ENCODE results near the gene CPA1.

Gene CPA1

DNA sequence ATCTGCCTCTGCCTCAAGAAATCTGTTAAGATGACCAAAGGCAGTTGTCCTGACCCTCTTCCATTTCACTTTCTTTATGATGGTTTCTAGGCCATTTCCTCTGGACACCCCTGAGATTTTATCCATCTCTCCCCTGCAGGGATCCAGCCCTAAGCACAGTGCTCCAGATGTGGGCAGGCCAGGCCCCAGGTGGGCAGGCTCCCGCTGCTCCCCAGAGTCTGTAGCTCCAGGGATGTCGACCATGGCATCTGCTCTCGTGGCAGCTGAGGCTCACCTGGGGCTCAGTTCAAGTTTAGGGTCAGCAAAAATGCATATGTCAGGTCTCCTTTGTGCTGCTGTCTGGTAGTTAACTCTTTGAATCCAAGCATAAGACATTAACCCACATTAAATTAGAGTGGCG lies 48.7 kb downstream of the CPA1 start:
- Histone ChIP-seq H3K36me3 (ENCODE audit: control insufficient read depth, insufficient read depth, low read length) (no peaks in the 10 kb centered on the region), H3K9ac (ENCODE audit: low read length) (no peak overlapping the region), H3K4me1 (ENCODE audit: control insufficient read depth, insufficient read depth, low read length) (peaks cover 4% of the 10 kb centered on the region), H3K4me3 (ENCODE audit: low read length) (no peak overlapping the region), H3K9me3 (ENCODE audit: control insufficient read depth, low read length) (no peaks in the 10 kb centered on the region), H3K27me3 (ENCODE audit: control insufficient read depth, insufficient read depth, low read length) (no peaks in the 10 kb centered on the region)

DNA sequence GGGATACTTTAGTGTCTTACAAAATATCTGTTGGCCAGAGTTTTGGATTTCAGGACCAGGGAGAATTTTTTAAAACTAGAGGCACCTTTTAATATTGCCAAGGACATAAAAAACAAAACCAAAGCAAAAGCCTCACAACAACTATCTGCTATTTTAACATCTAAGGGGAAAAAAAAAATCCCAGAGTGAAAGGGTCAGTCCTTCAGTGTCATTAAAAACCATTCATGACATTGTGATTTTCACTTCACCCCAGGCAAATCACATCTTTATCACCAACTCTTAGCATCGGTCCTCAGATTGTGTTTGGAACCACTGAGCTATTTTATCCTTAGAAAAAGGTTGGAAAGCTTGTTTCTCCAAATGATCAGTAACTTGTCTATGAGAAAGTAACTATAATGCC lies 49.8 kb downstream of the CPA1 start:
- Histone ChIP-seq H3K9ac (ENCODE audit: low read length) (no peak overlapping the region), H3K4me1 (ENCODE audit: control insufficient read depth, insufficient read depth, low read length) (peaks cover 4% of the 10 kb centered on the region), H3K9me3 (ENCODE audit: control insufficient read depth, low read length) (no peaks in the 10 kb centered on the region), H3K27me3 (ENCODE audit: control insufficient read depth, insufficient read depth, low read length) (no peaks in the 10 kb centered on the region), H3K4me3 (ENCODE audit: low read length) (no peak overlapping the region), H3K36me3 (ENCODE audit: control insufficient read depth, insufficient read depth, low read length) (no peaks in the 10 kb centered on the region)

DNA sequence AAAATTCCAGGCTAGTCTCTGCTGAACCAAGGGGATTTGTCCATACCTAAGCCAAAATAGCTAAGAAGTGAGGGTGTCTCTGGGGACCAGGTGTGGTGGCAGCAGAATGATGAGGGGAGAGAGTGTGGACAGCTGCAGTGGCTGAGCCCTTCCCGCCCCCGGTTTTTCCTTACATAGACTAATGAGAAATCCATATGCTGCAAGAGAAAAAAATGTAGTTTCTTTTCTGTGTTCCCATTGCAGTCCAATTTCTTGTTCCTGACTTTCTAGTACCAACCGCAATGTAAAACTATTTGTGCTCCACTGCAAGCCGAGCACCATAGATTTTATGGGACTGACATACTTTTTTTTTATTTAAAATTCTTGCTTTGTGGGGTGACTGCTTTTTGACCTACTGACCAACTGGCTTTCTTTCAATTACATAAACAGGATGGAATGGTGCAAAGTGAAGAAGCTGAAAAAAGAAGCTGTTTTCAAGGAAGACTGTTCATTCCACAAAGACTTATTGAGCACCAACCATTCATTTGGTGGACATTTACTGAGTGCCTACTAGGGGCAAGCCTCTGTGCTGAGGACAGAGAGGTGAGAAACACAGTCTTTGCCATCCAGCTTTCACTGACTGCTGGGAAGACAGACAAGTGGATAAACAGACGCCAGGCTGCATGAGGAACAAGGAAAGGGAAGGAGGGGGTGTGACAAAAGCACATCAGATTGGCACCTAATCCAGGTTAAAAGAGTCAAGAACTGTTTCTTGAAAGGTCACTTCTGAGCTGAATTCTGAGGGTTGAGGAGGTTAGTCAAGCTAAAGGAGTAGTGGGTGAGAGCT lies 50.8 kb downstream of the CPA1 start:
- H3K9me3 ChIP-seq (ENCODE audit: control insufficient read depth, low read length), result no peaks in the 10 kb centered on the region
- no peak overlapping the region for H3K9ac ChIP-seq (ENCODE audit: low read length)
- no peaks in the 10 kb centered on the region for H3K36me3 ChIP-seq (ENCODE audit: control insufficient read depth, insufficient read depth, low read length)
- H3K4me3 ChIP-seq (ENCODE audit: low read length), result no peak overlapping the region
- no peaks in the 10 kb centered on the region for H3K27me3 ChIP-seq (ENCODE audit: control insufficient read depth, insufficient read depth, low read length)
- peaks cover 4% of the 10 kb centered on the region for H3K4me1 ChIP-seq (ENCODE audit: control insufficient read depth, insufficient read depth, low read length)

DNA sequence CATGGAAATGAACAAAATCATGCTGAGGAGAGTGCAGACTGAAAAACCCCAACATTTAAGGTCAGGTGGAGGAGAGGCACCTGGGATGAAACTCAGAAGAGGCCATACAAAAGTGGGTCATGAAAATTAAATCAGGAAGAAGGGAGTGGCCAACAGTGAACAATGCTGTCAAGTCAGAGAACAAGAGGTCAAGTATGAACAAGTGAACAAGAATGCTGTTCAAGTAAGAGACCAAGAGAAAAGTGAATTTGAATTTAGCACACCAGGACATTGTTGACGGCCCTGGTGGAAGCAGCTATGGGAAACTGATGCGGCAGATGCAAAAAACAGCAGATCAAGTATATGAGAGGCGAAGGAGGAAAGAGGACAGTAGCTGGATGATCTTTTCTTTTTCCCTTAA lies 52.6 kb downstream of the CPA1 start:
- H3K27me3 ChIP-seq (ENCODE audit: control insufficient read depth, insufficient read depth, low read length), result no peaks in the 10 kb centered on the region
- no peak overlapping the region for H3K9ac ChIP-seq (ENCODE audit: low read length)
- no peaks in the 10 kb centered on the region for H3K36me3 ChIP-seq (ENCODE audit: control insufficient read depth, insufficient read depth, low read length)
- no peaks in the 10 kb centered on the region for H3K9me3 ChIP-seq (ENCODE audit: control insufficient read depth, low read length)
- H3K4me3 ChIP-seq (ENCODE audit: low read length), result no peak overlapping the region
- peaks cover 4% of the 10 kb centered on the region for H3K4me1 ChIP-seq (ENCODE audit: control insufficient read depth, insufficient read depth, low read length)

DNA sequence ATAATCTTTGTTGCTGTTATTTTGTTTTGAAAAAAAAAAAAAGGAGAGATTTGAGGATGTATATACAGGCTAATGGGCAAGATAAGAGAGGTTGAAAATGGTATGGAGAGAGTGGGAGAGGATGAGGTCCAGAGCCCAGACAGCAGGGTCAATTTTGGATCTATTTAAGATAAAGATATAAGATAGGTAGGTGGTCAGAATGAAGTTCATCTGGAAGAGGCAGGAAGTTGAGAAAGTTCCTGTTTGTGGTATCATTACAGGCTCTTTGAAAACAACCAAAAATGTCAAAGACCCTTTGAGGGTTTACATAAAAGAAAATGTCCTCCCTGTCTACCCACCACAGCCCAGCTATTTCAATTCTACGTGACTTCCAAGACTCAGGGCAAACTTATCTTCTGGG lies 53.0 kb downstream of the CPA1 start:
- peaks cover 4% of the 10 kb centered on the region for H3K4me1 ChIP-seq (ENCODE audit: control insufficient read depth, insufficient read depth, low read length)
- H3K9ac ChIP-seq (ENCODE audit: low read length), result no peak overlapping the region
- H3K36me3 ChIP-seq (ENCODE audit: control insufficient read depth, insufficient read depth, low read length), result no peaks in the 10 kb centered on the region
- no peaks in the 10 kb centered on the region for H3K27me3 ChIP-seq (ENCODE audit: control insufficient read depth, insufficient read depth, low read length)
- H3K4me3 ChIP-seq (ENCODE audit: low read length), result no peak overlapping the region
- no peaks in the 10 kb centered on the region for H3K9me3 ChIP-seq (ENCODE audit: control insufficient read depth, low read length)

DNA sequence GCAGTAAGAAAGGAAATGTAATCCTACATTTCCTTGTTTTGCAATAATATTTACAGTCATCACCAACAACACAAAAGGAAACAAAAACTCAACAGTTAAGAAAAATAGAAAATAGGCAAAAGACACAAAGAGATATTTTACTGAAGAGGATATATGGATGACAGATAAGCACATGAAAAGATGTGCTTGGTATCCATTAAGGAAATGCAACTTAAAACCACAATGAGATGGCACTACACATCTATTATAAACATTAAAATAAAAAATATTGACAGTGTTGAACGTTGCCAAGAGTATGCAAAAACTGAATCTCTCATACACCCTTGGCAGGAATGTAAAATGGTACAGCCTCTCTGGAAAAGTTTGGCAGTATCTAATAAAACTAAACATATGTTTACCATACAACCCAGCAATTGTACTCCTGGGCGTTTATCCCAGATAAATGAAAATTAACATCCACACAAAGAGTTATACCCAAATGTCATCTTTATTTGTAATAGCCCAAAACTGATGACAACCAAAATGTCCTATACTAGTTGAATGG lies 55.1 kb downstream of the CPA1 start:
- H3K27me3 ChIP-seq (ENCODE audit: control insufficient read depth, insufficient read depth, low read length), result no peaks in the 10 kb centered on the region
- no peaks in the 10 kb centered on the region for H3K36me3 ChIP-seq (ENCODE audit: control insufficient read depth, insufficient read depth, low read length)
- no peaks in the 10 kb centered on the region for H3K9me3 ChIP-seq (ENCODE audit: control insufficient read depth, low read length)
- H3K4me3 ChIP-seq (ENCODE audit: low read length), result no peak overlapping the region
- no peak overlapping the region for H3K9ac ChIP-seq (ENCODE audit: low read length)
- H3K4me1 ChIP-seq (ENCODE audit: control insufficient read depth, insufficient read depth, low read length), result peaks cover 7% of the 10 kb centered on the region

DNA sequence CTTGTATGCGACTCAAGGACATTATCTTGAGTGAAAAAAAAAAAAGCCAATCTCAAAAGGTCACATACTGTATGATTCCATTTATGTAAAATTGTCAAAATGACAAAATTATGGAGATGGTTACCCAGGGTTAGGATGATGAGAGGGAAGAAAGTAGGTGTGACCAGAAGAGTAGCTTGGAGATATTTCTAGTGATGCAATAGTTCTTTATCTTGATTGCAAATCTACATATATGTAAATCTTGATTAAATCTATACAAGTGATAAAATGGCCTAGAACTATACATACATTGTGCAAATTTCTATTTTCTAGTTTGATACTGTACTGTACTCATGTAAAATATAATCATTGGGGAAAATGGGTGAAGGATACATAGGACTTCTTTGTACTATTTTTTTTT lies 56.0 kb downstream of the CPA1 start:
- no peak overlapping the region for H3K9ac ChIP-seq (ENCODE audit: low read length)
- H3K4me1 ChIP-seq (ENCODE audit: control insufficient read depth, insufficient read depth, low read length), result peaks cover 5% of the 10 kb centered on the region
- H3K27me3 ChIP-seq (ENCODE audit: control insufficient read depth, insufficient read depth, low read length), result no peaks in the 10 kb centered on the region
- no peaks in the 10 kb centered on the region for H3K36me3 ChIP-seq (ENCODE audit: control insufficient read depth, insufficient read depth, low read length)
- H3K9me3 ChIP-seq (ENCODE audit: control insufficient read depth, low read length), result no peaks in the 10 kb centered on the region
- no peak overlapping the region for H3K4me3 ChIP-seq (ENCODE audit: low read length)

Measured in mucosa of stomach (tissue), 1 donor.